ENCODE results near the gene PIP5K1C.
"Not testable (repeated sequence)": the region's sequence is repeated elsewhere in the genome, so short reads cannot be mapped to it uniquely, and the experiment has no call there.

PIP5K1C gene

DNA sequence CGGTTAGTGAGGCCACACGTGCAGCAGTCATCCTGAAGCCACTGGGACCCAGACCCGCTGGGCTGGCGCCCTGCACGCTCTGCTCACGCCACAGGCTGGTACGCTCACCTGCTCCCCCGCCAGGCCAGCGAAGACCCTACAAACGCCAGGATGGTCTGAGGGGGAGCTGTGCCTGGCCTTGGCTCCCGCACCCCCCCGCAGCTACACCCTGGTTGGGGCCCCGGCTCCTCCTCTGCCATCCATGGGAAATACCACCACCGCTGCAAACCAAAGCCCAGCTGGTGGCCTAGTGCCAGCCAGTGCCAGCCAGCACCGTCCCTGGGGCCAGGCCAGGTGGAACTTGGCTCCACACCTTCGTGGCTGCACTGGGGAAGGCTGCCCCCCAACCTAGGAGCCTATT lies 50.4 kb downstream of the PIP5K1C start:
- Histone ChIP-seq H3K36me3 (ENCODE audit: insufficient read depth, low read length) (peaks cover 44% of the 10 kb centered on the region), H3K4me3 (ENCODE audit: low read depth in 1 of 2, low read length in 2 of 2) (no peak overlapping the region), H4K20me1 (ENCODE audit: insufficient read depth, low read length) (no peaks in the 10 kb centered on the region; the same call in none of the 2 replicates), H2AFZ (ENCODE audit: low read depth, low read length) (no peak overlapping the region), H3K9ac (ENCODE audit: low read depth, low read length) (no peak overlapping the region), H3K27me3 (ENCODE audit: insufficient read depth, low read length, poor library complexity) (no peaks in the 10 kb centered on the region), H3K79me2 (ENCODE audit: insufficient read depth, low read length) (no peaks in the 10 kb centered on the region), H3K27ac (ENCODE audit: low read length) (no peak overlapping the region), H3K4me2 (ENCODE audit: insufficient read depth, low read length) (no peak overlapping the region), H3K9me3 (ENCODE audit: insufficient read depth, low read length, severe bottlenecking) (no peaks in the 10 kb centered on the region), H3K4me1 (ENCODE audit: insufficient read depth, low read length) (no peaks in the 10 kb centered on the region)
- no peak for DNase-seq
- no peak for TF ChIP-seq EZH2 (IDR thresholded peaks at IDR 0.05; ENCODE audit: borderline replicate concordance, low read depth, low read length, severe bottlenecking)
- no peak for TF ChIP-seq CTCF (IDR thresholded peaks at IDR 0.05; ENCODE audit: borderline replicate concordance, extremely low read depth, low read length, poor library complexity, severe bottlenecking)
- no peak for ATAC-seq (ENCODE audit: insufficient read depth, low read depth)

- no peak for ATAC-seq (ENCODE audit: insufficient read depth, low read depth)
- H4K20me1 ChIP-seq (ENCODE audit: insufficient read depth, low read length), result no peaks in the 10 kb centered on the region; the same call in none of the 2 replicates
- H3K27ac ChIP-seq (ENCODE audit: low read length), result no peak overlapping the region
- peaks cover 34% of the 10 kb centered on the region for H3K36me3 ChIP-seq (ENCODE audit: insufficient read depth, low read length)
- H3K27me3 ChIP-seq (ENCODE audit: insufficient read depth, low read length, poor library complexity), result no peaks in the 10 kb centered on the region
- no peaks in the 10 kb centered on the region for H3K9me3 ChIP-seq (ENCODE audit: insufficient read depth, low read length, severe bottlenecking)
- H3K4me3 ChIP-seq (ENCODE audit: low read depth in 1 of 2, low read length in 2 of 2), result no peak overlapping the region
- no peak overlapping the region for H3K9ac ChIP-seq (ENCODE audit: low read depth, low read length)
- no peaks in the 10 kb centered on the region for H3K4me1 ChIP-seq (ENCODE audit: insufficient read depth, low read length)
- H3K4me2 ChIP-seq (ENCODE audit: insufficient read depth, low read length), result no peak overlapping the region
- TF ChIP-seq EZH2 (IDR thresholded peaks at IDR 0.05; ENCODE audit: borderline replicate concordance, low read depth, low read length, severe bottlenecking) (no peak), CTCF (IDR thresholded peaks at IDR 0.05; ENCODE audit: borderline replicate concordance, extremely low read depth, low read length, poor library complexity, severe bottlenecking) (no peak)
- H2AFZ ChIP-seq (ENCODE audit: low read depth, low read length), result no peak overlapping the region
- no peak for DNase-seq
- H3K79me2 ChIP-seq (ENCODE audit: insufficient read depth, low read length), result no peaks in the 10 kb centered on the region
Observed at GRCh38 chr19:3648037-3648905, 52.0 kb downstream of the PIP5K1C start.

- not testable (repeated sequence) for H3K4me3 ChIP-seq (ENCODE audit: low read depth in 1 of 2, low read length in 2 of 2); H4K20me1 ChIP-seq (ENCODE audit: insufficient read depth, low read length); H3K4me1 ChIP-seq (ENCODE audit: insufficient read depth, low read length); H2AFZ ChIP-seq (ENCODE audit: low read depth, low read length); H3K27me3 ChIP-seq (ENCODE audit: insufficient read depth, low read length, poor library complexity); H3K9me3 ChIP-seq (ENCODE audit: insufficient read depth, low read length, severe bottlenecking); H3K4me2 ChIP-seq (ENCODE audit: insufficient read depth, low read length); H3K27ac ChIP-seq (ENCODE audit: low read length); DNase-seq; H3K9ac ChIP-seq (ENCODE audit: low read depth, low read length); ATAC-seq (ENCODE audit: insufficient read depth, low read depth); H3K79me2 ChIP-seq (ENCODE audit: insufficient read depth, low read length)
- peaks cover 34% of the 10 kb centered on the region for H3K36me3 ChIP-seq (ENCODE audit: insufficient read depth, low read length)
Observed at GRCh38 chr19:3647102-3647501, 53.2 kb downstream of the PIP5K1C start.

DNA sequence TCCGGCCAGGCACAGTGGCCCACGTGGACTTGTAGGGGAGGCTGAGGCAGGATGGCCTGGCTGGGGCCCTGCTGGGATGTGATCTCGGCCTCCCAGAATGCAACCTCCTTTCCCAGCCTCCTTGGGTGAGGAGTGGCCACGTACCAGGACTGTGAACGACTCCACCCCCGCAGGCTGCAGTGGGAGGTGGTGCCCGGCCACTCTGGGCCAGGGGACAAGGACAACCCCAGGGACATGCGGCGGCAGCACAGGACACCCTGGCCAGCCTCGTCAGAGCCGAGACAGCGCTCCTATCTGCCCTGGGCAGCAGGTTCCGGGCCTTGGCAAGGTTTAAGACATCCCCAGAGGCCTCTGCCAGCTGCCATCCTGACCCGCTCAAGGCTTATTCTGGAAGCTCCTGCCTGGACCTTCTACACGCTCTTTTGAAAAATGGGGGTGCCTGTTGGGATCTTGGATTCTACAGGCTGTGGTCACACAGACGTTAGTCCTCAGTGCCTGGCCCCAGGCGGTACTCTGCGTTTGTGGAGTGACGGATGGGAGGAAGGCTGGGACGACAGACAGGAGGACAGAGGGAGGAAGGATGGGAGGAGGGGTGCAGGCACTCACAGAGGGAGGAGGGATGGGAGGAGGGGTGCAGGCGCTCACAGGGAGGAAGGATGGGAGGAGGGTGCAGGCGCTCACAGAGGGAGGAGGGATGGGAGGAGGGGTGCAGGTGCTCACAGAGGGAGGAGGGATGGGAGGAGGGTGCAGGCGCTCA lies 53.8 kb downstream of the PIP5K1C start:
- Histone ChIP-seq H4K20me1 (ENCODE audit: insufficient read depth, low read length) (no peaks in the 10 kb centered on the region; the same call in none of the 2 replicates), H3K79me2 (ENCODE audit: insufficient read depth, low read length) (no peaks in the 10 kb centered on the region), H3K4me1 (ENCODE audit: insufficient read depth, low read length) (no peaks in the 10 kb centered on the region), H3K27me3 (ENCODE audit: insufficient read depth, low read length, poor library complexity) (no peaks in the 10 kb centered on the region), H3K36me3 (ENCODE audit: insufficient read depth, low read length) (peaks cover 34% of the 10 kb centered on the region), H2AFZ (ENCODE audit: low read depth, low read length) (no peak overlapping the region), H3K27ac (ENCODE audit: low read length) (no peak overlapping the region), H3K4me3 (ENCODE audit: low read depth in 1 of 2, low read length in 2 of 2) (no peak overlapping the region), H3K9me3 (ENCODE audit: insufficient read depth, low read length, severe bottlenecking) (no peaks in the 10 kb centered on the region), H3K9ac (ENCODE audit: low read depth, low read length) (no peak overlapping the region), H3K4me2 (ENCODE audit: insufficient read depth, low read length) (no peak overlapping the region)
- no peak for TF ChIP-seq EZH2 (IDR thresholded peaks at IDR 0.05; ENCODE audit: borderline replicate concordance, low read depth, low read length, severe bottlenecking)
- no peak for TF ChIP-seq CTCF (IDR thresholded peaks at IDR 0.05; ENCODE audit: borderline replicate concordance, extremely low read depth, low read length, poor library complexity, severe bottlenecking)
- DNase-seq, result no peak
- ATAC-seq (ENCODE audit: insufficient read depth, low read depth), result no peak
